A549 (cell line): ENCODE measurements around the gene MLPH. TPM values are rescaled to one million over a fixed set of nuclear protein-coding genes. Genes with fewer than 3 reads are reported as not detected.

ENCODE experiments used
- ATAC-seq, 2 experiments: fragments of 200-7000 bp in 1 of 2; fragments of >200 bp in 1 of 2; cut with Nextera tagmentation in 1 of 2; cut with Tn5 transposase in 1 of 2; 3 replicates each; pipeline versions ENCODE4 v1.8.0 to v1.9.1; 2018 to 2020; ENCODE audit warnings: mild to moderate bottlenecking in 1 of 2, moderate library complexity in 1 of 2
- CTCF ChIA-PET: fragments of 300-600 bp; sonication (Branson Sonifier 250); formaldehyde crosslinking; extraction: SDS; loops from one replicate; lab custom pipeline; 2021; ENCODE audit warnings: antibody characterized with exemption, inconsistent platforms; lab: Yijun Ruan, JAX
- POLR2A ChIA-PET: fragments of 350-600 bp; formaldehyde crosslinking; extraction: SDS; loops from one replicate; lab custom pipeline; 2021; ENCODE audit warnings: antibody characterized with exemption, inconsistent platforms; lab: Yijun Ruan, JAX
- DNase-seq, 2 experiments: peaks; one replicate each; pipeline versions ENCODE4 v3.0.0 to v3.0.0-alpha.2; 2011 to 2016; ENCODE audit warnings: low read depth in 1 of 2, low spot score in 1 of 2
- FAIRE-seq: peaks from 2 replicates; lab custom pipeline; 2011; peaks lifted over from hg19 to GRCh38; lab: Jason Lieb, UNC
- H3K27ac ChIP-seq, 2 experiments: fragments of >200 bp; sonication (Bioruptor Twin); formaldehyde crosslinking; 3 replicates each; pipeline ENCODE4 v1.5.1; 2016 to 2017
- H3K4me1 ChIP-seq: fragments of >200 bp; sonication (Bioruptor Twin); formaldehyde crosslinking; 3 replicates; pipeline ENCODE4 v1.6.1; 2016
- H3K4me2 ChIP-seq: fragments of >200 bp; sonication (Bioruptor Twin); formaldehyde crosslinking; 3 replicates; pipeline ENCODE4 v1.6.1; 2016
- H3K4me3 ChIP-seq: fragments of >200 bp; sonication (Bioruptor Twin); formaldehyde crosslinking; 3 replicates; pipeline ENCODE4 v1.5.1; 2016
- H3K9me3 ChIP-seq: fragments of >200 bp; sonication (Bioruptor Twin); formaldehyde crosslinking; 3 replicates; pipeline ENCODE4 v1.6.1; 2016
- BHLHE40 ChIP-seq: IDR thresholded peaks from 2 replicates; pipeline ENCODE4 v1.6.1; 2012; ENCODE audit warnings: low read depth, low read length, inconsistent platforms
- CBX2 ChIP-seq: fragments of 200-600 bp; sonication (generic); IDR thresholded peaks from 2 replicates; pipeline ENCODE4 v1.6.1; 2016; ENCODE audit warnings: low read depth, mild to moderate bottlenecking, borderline replicate concordance
- CBX8 ChIP-seq: fragments of 200-600 bp; sonication (generic); IDR thresholded peaks from 2 replicates; pipeline ENCODE4 v1.6.1; 2016
- CEBPB ChIP-seq, 2 experiments: fragments of >200 bp in 1 of 2; sonication (Bioruptor Twin) in 1 of 2; formaldehyde crosslinking in 1 of 2; IDR thresholded peaks; 2 replicates each; pipeline ENCODE4 v1.6.1; 2012 to 2016
- CHD4 ChIP-seq: fragments of 200-600 bp; sonication (generic); IDR thresholded peaks from 2 replicates; pipeline ENCODE4 v1.6.1; 2016; ENCODE audit warnings: antibody characterized with exemption, mild to moderate bottlenecking, borderline replicate concordance
- EP300 ChIP-seq, 2 experiments: fragments of >200 bp; sonication (Bioruptor Twin); formaldehyde crosslinking; IDR thresholded peaks; 2 replicates in 1 of 2; 3 replicates in 1 of 2; pipeline ENCODE4 v1.6.1; 2016 to 2017
- FOSL2 ChIP-seq, 2 experiments: fragments of 450-650 bp in 1 of 2; fragments of >200 bp in 1 of 2; sonication (Bioruptor Twin) in 1 of 2; formaldehyde crosslinking; IDR thresholded peaks; 2 replicates each; pipeline versions ENCODE4 v1.5.0 to v1.6.1; 2016 to 2020; ENCODE audit warnings: mild to moderate bottlenecking in 1 of 2, moderate library complexity in 1 of 2
- GATA3 ChIP-seq: IDR thresholded peaks from 2 replicates; pipeline ENCODE4 v1.6.1; 2012; ENCODE audit warnings: borderline replicate concordance
- HEYL ChIP-seq: fragments of 250-450 bp; sonication (Bioruptor Pico); IDR thresholded peaks from 2 replicates; pipeline ENCODE4 v1.8.0; 2021; ENCODE audit warnings: mild to moderate bottlenecking, moderate library complexity
- HOXA7 ChIP-seq: fragments of 250-450 bp; sonication (Bioruptor Pico); IDR thresholded peaks from 2 replicates; pipeline ENCODE4 v1.5.0; 2020; ENCODE audit warnings: mild to moderate bottlenecking, moderate library complexity
- HOXB13 ChIP-seq: fragments of 250-450 bp; sonication (Bioruptor Pico); IDR thresholded peaks from 2 replicates; pipeline ENCODE4 v1.5.0; 2020; ENCODE audit warnings: low read depth, mild to moderate bottlenecking, moderate library complexity
- JUN ChIP-seq, 2 experiments: fragments of >200 bp; sonication (Bioruptor Twin); formaldehyde crosslinking; IDR thresholded peaks; 2 replicates in 1 of 2; 3 replicates in 1 of 2; pipeline ENCODE4 v1.6.1; 2016 to 2017
- PHF8 ChIP-seq: fragments of 200-600 bp; sonication (generic); IDR thresholded peaks from 2 replicates; pipeline ENCODE4 v1.6.1; 2016; ENCODE audit warnings: low read depth, mild to moderate bottlenecking, antibody characterized with exemption, moderate library complexity, borderline replicate concordance
- POLR2A ChIP-seq: IDR thresholded peaks from 2 replicates; pipeline ENCODE4 v1.6.1; 2012; ENCODE audit warnings: mild to moderate bottlenecking, low read length
- POLR2AphosphoS2 ChIP-seq: conservative IDR thresholded peaks from 2 replicates; pipeline ENCODE4 v1.6.1; 2012; ENCODE audit warnings: low read length, improper control_type of control experiment, inconsistent platforms
- RARB ChIP-seq: fragments of 250-450 bp; sonication (Bioruptor Pico); IDR thresholded peaks from 2 replicates; pipeline ENCODE4 v1.8.0; 2021; ENCODE audit warnings: mild to moderate bottlenecking, moderate library complexity
- RCOR1 ChIP-seq: fragments of 150-350 bp; IDR thresholded peaks from 2 replicates; pipeline ENCODE4 v1.6.1; 2014; ENCODE audit warnings: antibody characterized with exemption, low read length, low read depth
- RNF2 ChIP-seq: fragments of 200-600 bp; sonication (generic); IDR thresholded peaks from 2 replicates; pipeline ENCODE4 v1.6.1; 2016; ENCODE audit warnings: low read depth, mild to moderate bottlenecking, antibody characterized with exemption, moderate library complexity, borderline replicate concordance
- SMC3 ChIP-seq: fragments of >200 bp; sonication (Bioruptor Twin); formaldehyde crosslinking; IDR thresholded peaks from 3 replicates; pipeline ENCODE4 v1.6.1; 2018; ENCODE audit warnings: inconsistent platforms
- SREBF2 ChIP-seq: fragments of 450-650 bp; IDR thresholded peaks from 2 replicates; pipeline ENCODE4 v1.6.1; 2014; ENCODE audit warnings: mild to moderate bottlenecking, moderate library complexity
- ZC3H11A ChIP-seq: fragments of 450-650 bp; IDR thresholded peaks from 2 replicates; pipeline ENCODE4 v1.6.1; 2014; ENCODE audit warnings: antibody characterized with exemption, mild to moderate bottlenecking
- ZNF302 ChIP-seq: fragments of 250-450 bp; sonication (Bioruptor Pico); IDR thresholded peaks from 2 replicates; pipeline ENCODE4 v1.9.0; 2021; ENCODE audit warnings: inconsistent platforms, mild to moderate bottlenecking, moderate library complexity
- WGBS: methylation state at CpG from one replicate; pipeline ENCODE4 v1.1.6; 2017; ENCODE audit errors: missing lambda C conversion rate; 5-methylcytosine and 5-hydroxymethylcytosine counted together
- polyA plus RNA-seq, 4 experiments: library from polyadenylated mRNA; depleted of rRNA in 3 of 4; stranded (reverse); fragments of >200 nt; fragmentation: RNase III in 1 of 4; extraction: RNeasy Plus Mini Kit Qiagen cat#74134 plus additional on column Dnase treatment in 1 of 4; gene quantifications; 2 replicates in 3 of 4; 3 replicates in 1 of 4; pipeline ENCODE4 v1.2.3, GENCODE V29; 2011 to 2017
- TF ChIP-seq, protein P1 (sequence below): fragments of 250-450 bp; sonication (Bioruptor Pico); IDR thresholded peaks from 2 replicates; pipeline ENCODE4 v1.5.0; 2021; ENCODE audit warnings: mild to moderate bottlenecking, moderate library complexity, borderline replicate concordance
- TF ChIP-seq, protein P2 (sequence below): fragments of >200 bp; sonication (Bioruptor Twin); formaldehyde crosslinking; IDR thresholded peaks from 3 replicates; pipeline ENCODE4 v1.5.1; 2016

Gene MLPH
- polyA plus RNA-seq, 2 of the 4 experiments (the other 2 are of a cell fraction), result 218 to 350 TPM

DNA sequence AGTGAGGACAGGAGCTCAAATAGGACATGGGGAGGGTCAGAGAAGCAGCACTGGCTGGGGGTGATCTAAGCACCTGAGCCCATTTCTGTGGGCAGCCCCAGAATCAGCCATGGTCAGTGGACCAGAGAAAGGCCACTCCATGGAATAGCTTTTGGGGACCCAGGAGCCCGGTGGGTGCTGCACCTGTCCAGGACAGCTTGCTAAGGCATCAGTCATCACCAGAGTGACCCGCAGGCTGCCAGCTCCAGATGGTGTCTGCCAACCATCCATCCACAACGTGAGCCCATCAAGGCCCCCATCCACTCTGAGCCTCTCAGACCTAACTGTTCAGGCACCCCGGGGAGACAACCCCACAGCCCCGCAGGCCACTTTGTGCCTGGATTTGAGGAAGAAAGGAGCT is 49.5 kb upstream of the MLPH start:
- TF ChIP-seq HEYL (CRISPR knock-in tag) (no peak), POLR2A (no peak), RCOR1 (no peak), SREBF2 (no peak), ZC3H11A (no peak), HOXB13 (CRISPR knock-in tag) (no peak), SMC3 (no peak), RARB (CRISPR knock-in tag) (no peak), JUN (IDR thresholded peaks at IDR 0.05) (no peak), CBX2 (no peak)
- TF ChIP-seq, protein P1, sequence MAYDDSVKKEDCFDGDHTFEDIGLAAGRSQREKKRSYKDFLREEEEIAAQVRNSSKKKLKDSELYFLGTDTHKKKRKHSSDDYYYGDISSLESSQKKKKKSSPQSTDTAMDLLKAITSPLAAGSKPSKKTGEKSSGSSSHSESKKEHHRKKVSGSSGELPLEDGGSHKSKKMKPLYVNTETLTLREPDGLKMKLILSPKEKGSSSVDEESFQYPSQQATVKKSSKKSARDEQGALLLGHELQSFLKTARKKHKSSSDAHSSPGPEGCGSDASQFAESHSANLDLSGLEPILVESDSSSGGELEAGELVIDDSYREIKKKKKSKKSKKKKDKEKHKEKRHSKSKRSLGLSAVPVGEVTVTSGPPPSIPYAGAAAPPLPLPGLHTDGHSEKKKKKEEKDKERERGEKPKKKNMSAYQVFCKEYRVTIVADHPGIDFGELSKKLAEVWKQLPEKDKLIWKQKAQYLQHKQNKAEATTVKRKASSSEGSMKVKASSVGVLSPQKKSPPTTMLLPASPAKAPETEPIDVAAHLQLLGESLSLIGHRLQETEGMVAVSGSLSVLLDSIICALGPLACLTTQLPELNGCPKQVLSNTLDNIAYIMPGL (CRISPR knock-in tag), result no peak
- ATAC-seq (no peak), DNase-seq (no peak), FAIRE-seq (no peak)
- CTCF ChIA-PET, result interaction anchor here (1.2 to 3.0 kb wide), 4 partner anchors 16 to 134 kb away, joined by 4 to 14 read pairs (median 6); no protein-coding TSS in a partner anchor
- H3K9me3 ChIP-seq, result peaks cover 5% of the 10 kb centered on the region; the same call in 2 of the 3 replicates
- H3K27ac ChIP-seq, result no peak overlapping the region
- POLR2A ChIA-PET, result no interaction called here
- H3K4me1 ChIP-seq, result peaks cover 26% of the 10 kb centered on the region
- no peak overlapping the region for H3K4me2 ChIP-seq
- H3K4me3 ChIP-seq, result no peak overlapping the region
- WGBS, result 74% methylated on average over 5 of the region's 5 CpGs

DNA sequence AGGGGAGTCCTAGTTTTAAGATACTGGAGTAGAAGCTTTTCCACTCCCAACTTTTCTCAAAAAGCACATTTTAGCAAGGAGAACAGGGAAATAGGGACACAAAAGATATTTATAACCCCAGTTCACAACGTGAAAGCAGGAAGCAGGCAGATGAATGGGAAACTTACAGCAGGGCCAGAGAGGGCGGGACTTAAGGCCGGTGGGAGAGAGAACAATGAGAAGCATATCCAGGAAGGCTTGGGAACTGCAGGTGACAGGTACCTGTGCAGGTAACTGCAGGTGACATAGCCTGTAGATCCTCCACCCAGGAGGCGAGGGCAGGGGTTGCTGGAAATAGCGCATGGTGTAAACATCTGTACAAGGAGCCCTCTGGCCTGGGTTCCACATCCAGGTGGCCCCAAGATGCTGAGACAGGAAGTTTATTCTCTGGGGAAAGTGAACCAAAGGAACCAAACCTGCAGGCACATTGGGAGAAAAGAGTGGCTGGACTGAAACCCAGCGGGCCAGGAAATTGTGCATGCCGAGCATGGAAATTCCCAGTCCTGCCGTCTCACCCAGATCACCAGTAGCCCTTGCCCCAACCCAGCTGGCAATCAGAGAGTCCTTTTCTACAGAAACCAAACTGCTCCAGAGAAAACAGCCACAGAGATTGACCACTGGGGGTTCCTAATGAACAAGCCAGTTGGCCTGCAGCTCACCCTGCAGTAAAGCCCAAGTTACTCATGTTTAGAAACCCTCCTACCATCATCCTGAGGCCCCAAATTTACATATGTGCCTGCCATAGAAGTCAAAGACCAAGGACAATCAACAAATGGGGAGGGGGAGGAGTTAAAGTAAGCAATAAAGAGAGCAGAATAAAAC is 48.7 kb upstream of the MLPH start:
- ChIA-PET POLR2A (no interaction called here), CTCF (interaction anchor here (1.2 to 3.0 kb wide), 4 partner anchors 17 to 134 kb away, joined by 4 to 14 read pairs (median 6); no protein-coding TSS in a partner anchor)
- Histone ChIP-seq H3K27ac (no peak overlapping the region), H3K4me1 (peaks cover 19% of the 10 kb centered on the region), H3K9me3 (peaks cover 5% of the 10 kb centered on the region; the same call in 2 of the 3 replicates), H3K4me2 (no peak overlapping the region), H3K4me3 (no peak overlapping the region)
- DNase-seq (no peak), ATAC-seq (no peak), FAIRE-seq (no peak)
- 70% methylated on average over 8 of the region's 8 CpGs for WGBS
- TF ChIP-seq RARB (CRISPR knock-in tag) (no peak), RNF2 (no peak), ZNF302 (CRISPR knock-in tag) (no peak), PHF8 (no peak), BHLHE40 (no peak), CEBPB (IDR thresholded peaks at IDR 0.05) (no peak), POLR2AphosphoS2 (no peak), CHD4 (no peak), HOXA7 (CRISPR knock-in tag) (no peak), EP300 (IDR thresholded peaks at IDR 0.05) (no peak), FOSL2 (IDR thresholded peaks at IDR 0.05) (no peak), FOSL2 (CRISPR knock-in tag; IDR thresholded peaks at IDR 0.05) (no peak), CBX8 (no peak), POLR2A (no peak), GATA3 (no peak)
- TF ChIP-seq, protein P2, sequence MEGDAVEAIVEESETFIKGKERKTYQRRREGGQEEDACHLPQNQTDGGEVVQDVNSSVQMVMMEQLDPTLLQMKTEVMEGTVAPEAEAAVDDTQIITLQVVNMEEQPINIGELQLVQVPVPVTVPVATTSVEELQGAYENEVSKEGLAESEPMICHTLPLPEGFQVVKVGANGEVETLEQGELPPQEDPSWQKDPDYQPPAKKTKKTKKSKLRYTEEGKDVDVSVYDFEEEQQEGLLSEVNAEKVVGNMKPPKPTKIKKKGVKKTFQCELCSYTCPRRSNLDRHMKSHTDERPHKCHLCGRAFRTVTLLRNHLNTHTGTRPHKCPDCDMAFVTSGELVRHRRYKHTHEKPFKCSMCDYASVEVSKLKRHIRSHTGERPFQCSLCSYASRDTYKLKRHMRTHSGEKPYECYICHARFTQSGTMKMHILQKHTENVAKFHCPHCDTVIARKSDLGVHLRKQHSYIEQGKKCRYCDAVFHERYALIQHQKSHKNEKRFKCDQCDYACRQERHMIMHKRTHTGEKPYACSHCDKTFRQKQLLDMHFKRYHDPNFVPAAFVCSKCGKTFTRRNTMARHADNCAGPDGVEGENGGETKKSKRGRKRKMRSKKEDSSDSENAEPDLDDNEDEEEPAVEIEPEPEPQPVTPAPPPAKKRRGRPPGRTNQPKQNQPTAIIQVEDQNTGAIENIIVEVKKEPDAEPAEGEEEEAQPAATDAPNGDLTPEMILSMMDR, result no peak
